Activated CD8-positive, alpha-beta memory T cell treated with anti-CD3 and anti-CD28 coated beads for 24 hours (primary cell): ENCODE measurements around the gene SYDE2.
A peak's percentile ranks its signal among the peaks of the same experiment; 100 is the strongest.
"Not testable (repeated sequence)": the region's sequence is repeated elsewhere in the genome, so short reads cannot be mapped to it uniquely, and the experiment has no call there.

Experiments
- DNase-seq: peaks from one replicate; pipeline ENCODE4 v3.0.0-alpha.2; 2020

SYDE2 gene

DNA sequence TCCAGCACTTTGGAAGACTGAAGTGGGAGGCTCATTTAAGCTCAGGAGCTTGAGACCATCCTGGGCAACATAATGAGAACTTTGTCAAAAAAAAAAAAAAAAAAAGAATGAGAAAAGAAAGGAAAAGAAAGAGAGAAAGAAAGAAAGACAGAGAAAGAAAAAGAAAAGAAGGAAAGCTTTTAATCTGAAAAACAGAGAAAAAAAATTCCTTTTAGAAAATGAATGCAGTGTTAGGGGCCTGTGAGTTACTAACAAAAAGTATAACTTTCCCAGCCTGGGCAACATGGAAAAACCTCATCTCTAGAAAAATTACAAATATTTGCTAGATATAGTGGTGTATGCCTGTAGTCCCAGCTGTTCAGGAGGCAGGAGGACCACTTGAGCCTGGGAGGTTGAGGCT, 15.9 kb upstream of the SYDE2 start:
- DNase-seq = no peak

DNA sequence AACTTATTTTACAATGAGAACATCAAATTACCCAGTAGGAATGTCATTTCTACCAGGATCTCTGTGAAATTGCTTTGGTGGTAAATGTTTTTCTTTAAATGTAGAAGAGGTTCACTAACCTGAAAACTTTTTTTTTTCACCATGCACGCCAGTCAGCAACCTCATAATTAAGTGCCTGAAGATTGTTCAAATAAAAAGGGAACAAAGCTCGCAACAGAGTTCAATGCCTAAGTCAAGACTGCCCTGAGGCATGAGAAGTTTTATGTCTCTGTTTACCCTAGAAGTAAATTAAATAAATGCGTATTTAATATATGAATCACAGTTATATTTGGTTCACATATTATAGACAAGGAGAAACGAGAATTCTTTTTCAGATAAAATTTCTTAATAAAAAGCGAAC, 13.8 kb upstream of the SYDE2 start:
- no peak for DNase-seq

DNA sequence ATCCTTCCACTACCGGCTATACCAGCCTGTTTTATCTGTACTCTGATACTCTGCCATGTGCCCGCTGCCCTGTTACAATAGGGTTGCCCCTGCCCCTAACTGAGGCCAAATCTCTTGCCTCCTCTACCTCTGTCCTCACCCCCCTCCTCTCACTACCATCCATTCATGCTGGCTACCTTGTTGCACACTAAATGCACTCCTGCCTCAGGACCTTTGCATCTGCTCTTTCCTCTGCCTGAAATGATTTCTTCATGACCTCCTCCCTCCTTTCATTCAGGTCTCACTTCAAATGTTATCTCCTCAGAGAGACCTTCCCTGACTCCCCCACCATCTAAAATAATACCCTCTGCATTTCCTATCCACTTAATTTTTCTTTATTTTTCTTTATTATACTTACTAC, 7.7 kb upstream of the SYDE2 start:
- DNase-seq = no peak

DNA sequence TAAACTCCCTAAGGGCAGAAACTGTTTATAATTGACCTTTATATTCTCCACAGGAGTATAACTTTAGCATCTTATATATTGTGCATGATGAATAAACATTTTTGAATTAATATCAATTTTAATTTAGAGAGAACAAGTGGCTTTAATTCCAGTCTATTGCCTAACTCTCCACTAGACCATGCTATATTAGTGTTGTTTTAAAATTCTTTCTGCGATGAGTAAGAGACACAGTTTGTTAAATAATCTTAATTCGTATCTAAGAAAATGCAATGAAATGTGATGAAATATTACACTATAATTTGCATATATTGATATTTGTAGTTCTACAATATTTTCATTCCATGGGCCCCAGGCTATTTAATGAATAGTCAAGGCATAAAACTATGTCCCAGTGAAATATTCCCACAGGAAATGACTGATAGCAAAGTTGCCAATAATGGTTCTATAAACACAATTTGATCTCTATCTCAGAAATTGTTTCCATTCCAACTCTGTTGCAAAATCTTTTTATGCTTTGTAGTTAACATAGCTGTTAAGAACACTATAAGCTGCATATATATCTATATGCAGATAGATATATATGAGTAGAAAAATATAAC, 2.9 kb upstream of the SYDE2 start:
- DNase-seq = no peak

DNA sequence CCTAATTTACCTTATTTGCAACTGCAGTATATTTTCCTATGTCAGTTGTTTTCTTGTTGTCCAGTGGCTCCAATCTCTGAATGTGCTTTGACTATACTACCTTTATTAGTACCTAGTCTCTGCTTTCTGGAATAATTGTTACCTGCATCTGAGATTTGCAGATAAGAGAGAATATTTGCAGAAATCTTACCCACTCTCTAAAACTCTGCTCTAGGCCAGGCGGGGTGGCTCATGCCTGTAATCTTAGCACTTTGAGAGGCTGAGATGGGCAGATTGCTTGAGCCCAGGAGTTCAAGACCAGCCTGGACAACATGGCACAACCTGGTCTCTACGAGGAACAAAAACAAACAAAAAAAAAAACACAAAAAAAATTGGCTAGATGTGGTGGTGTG, 2.0 kb upstream of the SYDE2 start:
- no peak for DNase-seq

DNA sequence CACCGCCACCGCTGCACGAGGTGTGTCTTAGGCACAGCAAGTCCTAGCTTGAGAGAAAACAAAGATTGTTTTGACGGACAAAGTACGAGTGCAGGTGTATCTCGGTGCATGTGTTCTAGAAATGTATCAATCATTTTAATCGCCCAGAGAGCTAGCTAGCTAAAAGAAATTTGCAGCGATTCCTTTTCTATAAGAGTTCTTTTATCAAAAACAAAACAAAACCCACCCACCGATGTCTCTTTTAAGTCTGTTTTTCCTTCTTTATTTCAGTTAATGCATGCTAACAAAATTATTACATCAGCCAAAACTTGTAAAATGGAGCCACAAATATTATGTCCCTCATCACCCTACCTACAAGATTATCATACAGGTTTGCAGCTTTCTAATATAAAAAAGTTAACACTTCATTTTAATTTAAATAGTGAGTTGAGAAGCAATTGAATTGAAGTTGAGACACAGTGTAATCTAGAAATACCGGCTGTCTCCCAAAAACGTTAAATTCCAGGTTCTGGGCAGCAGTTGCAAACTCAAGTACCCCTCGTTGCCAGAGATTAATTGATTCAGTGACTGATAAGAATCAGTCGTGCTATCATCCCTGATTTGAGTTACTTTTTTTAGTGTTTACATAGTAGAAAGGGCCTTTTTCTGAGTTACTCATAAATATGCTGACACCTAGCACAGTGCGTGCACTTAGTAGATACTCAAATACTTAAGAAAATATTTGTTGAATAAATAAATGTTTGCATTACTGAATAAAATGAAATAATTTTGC, 1.5 kb upstream of the SYDE2 start:
- no peak for DNase-seq

DNA sequence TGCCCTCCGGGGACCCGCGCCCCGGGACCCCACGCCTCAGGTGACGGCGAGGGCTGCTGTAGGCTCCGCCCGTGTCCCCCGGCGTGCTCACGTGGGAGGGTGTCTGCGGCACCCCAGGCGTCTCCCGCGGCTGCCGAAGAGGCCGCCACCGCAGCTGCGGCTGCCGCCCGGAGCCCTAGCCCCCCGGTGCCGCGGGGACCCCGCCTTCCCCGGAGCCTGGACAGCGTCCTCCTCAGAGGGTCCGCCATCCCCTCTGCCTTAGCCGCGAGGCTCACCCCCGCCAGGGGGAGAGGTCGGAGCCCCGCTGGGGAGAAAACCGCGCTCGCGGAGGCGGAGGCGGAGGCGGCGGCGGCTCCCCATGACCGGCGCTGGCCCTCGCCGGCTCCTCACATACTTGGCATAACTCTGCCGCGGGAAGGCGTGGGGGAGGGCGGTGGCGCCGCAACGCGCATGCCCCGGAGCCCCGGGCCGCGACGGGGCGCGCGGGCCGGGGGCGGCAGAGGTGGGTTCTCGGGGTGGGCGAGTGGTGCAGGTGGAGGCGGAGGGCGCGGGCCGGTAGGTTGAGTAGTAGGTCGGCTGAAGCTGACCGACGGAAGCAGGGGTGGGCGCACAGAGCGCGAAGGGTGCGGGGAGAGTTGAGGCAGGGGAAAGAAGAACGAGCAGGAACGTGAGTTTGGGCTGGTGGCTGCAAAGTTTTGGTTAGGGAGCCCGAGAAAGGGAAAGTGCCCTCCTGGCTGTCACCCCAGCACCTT, 700 bp upstream of the SYDE2 start:
- DNase-seq = peak; percentile 86

DNA sequence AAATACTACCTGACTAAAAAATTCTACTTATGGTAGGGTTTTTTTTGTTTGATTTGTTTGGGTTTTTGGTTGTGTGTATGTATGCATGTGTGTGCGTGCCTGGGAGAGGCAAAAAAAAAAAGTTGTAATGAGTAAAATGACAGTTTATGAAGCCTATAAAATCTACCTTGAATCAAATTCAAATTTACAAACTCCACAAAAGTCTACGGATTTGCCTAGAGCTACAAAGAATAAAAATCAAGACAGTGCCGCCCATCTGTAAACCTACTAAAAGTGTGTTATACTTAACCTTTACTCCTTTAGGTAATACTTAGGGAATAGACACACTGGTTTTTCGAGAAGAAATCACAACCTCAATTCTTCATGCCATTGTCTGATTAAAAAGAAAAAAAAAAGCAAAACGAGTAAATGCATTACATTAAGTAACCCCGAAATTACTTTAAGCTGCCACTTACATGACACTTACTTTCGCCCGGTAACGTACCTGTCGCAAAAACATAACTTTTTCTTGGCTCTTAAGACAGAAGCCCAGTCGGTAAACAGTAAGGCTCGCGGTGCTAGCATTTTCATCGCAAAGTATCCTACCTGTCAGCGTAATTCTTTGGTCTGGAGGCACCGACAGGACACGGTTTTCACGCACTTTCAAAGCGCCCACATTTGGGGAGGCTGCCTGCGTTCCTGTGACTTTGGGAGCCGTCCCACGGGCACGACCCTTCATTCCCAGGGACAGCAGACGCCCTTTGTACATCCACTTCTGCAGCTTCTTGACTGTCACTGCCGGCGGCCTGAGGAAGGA, 951 bp downstream of the SYDE2 start:
- DNase-seq = no peak

DNA sequence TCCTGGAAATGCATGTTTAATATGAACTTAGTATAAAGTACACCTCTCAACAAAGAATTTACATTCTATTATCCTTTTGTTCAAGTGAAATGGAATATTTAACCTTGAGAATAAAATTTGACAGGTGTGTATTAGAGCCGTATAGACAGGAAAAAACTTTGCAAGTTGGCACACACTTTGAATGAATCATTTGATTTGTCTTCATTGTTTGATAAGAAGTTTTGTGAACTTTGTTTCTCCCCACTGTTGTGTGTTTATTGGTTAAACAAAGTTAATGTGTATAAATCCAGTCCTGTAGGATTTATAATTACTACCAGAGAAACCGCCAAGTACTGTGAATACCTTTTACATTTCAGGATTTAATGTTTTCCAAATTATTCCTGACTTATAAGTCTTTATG, 2.0 kb downstream of the SYDE2 start:
- no peak for DNase-seq

DNA sequence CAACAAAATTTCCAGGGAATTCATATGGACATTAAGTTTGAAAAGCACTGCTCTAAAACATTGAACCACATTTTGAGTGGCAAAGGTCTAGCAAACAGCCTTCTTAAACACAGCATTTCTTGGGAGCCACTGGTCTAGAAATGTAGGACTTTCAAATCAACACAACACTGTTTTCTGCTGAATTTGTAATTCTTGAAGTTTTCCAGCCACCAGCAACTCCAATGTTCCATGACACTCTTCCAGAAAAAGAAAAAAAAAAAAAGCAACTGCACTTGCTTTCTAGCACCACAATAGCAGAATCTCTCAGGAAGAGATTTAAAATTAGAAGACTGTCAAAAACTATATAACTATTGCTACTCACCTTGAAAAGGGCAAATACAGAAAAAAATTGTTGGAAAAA, 4.5 kb downstream of the SYDE2 start:
- DNase-seq = no peak

DNA sequence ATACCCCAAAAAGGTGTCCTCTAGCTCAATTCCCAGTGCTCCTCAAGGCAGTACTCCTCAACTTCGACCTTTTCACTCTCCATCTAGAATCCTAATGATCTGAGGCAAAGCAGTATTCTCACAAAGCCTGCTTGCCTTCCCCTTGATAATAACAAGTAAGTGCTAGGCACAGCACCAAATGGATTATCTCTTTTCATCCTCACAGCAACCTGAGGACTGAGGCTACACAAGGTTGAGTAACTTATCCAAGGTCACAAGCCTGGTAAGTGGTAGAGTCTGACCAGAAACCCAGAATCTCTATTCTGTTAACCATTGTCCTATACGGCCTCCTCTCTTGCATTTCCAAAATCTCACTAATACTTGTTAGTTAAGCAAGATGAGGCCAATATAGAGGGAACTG, 5.1 kb downstream of the SYDE2 start:
- no peak for DNase-seq

DNA sequence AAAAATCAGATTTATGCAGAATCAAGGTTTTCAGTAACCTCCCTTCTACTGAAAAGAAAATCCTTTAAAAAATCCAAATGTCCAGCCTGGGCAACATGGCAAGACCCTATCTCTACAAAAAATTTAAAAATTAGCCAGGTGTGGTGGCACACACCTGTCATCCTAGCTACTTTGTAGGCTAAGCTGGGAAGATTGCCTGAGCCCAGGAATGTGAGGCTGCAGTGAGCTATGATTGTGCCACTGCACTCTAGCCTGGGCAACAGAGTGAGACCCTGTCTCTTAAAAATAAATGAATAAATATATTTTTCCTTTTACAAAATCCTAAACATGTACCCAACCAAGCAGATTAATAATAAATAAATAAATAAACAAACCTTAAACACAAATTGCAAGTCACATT, 8.7 kb downstream of the SYDE2 start:
- DNase-seq = not testable (repeated sequence)

DNA sequence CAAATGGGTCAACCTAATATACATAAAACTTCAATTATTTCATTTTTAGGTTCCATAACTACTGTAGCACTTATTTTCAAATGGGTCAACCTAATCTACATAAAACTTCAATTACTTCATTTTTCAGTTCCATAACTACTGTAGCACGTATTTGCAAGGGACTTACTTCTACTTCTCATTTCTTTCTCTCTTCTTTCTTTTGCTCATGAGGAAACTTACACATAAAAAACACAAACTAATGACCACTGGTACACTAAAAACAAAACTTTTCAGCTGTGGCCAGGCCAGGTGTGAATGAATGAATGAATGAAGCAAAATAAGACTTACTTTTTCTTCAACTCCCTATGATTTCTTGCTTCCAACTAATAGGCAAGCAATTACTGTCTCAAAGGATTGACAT, 11.7 kb downstream of the SYDE2 start:
- no peak for DNase-seq

DNA sequence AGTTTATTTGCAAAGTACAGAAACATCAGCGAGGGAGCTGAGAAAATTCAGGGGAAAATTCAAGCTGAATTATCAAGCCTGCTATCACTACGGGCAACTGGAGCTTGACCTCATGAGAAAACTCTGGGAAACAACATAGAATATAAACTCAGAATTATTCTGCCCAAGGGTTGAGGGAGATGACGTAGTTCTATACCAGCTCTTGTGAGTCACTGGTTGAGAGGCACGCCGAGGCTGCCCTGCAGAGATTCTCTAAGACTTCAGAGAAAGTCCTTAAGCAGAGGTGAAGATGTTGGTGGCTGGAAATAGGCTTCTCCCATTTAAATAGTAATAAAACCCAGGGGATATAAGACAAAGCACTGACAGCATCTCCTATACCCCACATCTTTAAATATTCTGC, 12.3 kb downstream of the SYDE2 start:
- DNase-seq = no peak

DNA sequence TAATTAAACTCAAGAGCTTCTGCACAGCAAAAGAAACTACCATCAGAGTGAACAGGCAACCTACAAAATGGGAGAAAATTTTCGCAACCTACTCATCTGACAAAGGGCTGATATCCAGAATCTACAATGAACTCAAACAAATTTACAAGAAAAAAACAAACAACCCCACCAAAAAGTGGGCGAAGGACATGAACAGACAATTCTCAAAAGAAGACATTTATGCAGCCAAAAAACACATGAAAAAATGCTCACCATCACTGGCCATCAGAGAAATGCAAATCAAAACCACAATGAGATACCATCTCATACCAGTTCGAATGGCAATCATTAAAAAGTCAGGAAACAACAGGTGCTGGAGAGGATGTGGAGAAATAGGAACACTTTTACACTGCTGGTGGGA, 13.8 kb downstream of the SYDE2 start:
- not testable (repeated sequence) for DNase-seq

DNA sequence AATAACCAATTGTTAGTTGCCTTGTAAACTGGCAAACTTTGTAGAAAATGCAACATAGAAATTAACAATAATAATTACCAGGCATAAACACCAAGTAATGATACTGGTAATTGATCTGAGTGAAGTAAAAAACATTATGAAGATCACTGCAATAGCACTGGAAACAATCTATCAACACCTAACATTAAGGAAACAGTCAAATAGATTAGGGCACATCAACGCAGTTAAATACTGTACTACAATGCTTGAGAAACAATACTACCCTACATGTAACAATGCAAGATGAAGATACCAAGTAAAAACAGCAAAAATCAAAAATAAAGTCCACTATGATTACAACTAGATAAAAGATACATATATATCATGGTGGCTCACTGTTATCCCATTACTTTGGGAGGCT, 16.6 kb downstream of the SYDE2 start:
- no peak for DNase-seq

DNA sequence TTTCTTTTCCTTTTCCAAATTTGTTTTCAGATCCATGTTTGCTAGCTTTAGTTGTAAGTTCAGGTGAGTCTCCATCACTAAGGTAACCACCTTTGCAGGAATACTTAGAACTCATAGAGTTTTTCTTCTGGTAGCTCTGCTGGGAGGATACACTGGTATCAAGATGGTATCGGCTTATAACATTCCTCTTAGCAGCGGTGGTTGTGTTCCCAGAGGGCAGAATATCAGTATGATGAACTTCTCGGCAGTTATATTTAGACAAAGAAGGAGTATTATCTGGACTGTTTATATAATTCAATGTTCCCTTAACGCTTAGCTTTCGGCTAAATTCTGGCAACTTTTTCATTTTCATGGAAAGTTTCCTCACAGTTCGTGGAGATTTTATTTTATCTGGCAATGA, 18.1 kb downstream of the SYDE2 start:
- DNase-seq = no peak

DNA sequence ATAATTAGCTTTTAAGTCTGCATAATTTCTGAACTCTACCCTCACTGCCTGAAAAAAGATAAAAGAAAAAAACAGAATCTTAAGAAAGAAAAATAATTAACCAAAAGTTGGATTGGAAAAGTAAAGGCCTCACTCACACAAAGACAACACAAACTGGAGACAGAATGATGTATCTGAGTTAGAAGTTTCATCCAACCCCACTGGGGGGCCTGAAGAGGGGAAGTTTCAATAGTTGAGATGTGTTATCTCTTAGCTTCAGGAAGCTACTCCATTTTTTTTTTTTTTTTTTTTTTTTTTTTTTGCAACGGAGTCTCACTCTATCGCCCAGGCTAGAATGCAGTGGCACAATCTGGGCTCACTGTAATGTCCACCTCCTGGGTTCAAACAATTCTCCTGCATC, 19.9 kb downstream of the SYDE2 start:
- no peak for DNase-seq

DNA sequence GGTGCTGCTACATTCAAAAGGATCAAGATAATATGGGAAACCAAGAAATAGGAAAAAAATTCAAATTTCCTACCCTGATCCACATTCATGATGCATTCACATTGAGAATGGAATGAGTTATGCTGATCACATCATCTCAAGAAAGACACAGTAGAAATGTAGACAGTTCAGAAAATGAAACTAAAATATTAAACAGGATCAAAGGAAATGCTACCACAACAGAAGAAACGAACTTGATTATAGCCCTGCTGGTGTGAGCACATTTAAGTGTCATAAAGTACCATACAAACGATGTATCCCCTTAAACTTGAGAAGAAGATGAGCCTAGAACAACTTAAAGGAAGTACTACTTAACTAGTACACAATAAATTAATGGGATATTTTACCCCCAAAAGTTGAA, 21.3 kb downstream of the SYDE2 start:
- DNase-seq = no peak

DNA sequence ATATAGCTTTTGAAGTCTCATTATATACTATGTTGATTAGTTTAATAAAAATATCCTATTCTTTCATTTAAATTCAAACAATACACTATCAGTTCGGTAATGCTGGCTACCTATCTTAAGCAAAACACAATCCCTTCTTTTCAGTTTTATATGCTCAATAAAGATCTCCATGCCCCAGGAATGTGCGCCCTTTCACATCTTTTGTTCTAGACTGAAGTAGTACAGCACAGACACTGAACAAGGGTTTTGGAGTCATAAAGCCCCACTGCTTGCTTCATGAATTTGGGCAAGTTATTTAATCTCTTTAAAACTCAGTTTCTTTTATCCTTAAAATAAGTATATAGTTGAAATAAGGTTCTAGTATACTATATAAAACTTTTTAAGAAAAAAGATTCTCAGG, 22.4 kb downstream of the SYDE2 start:
- no peak for DNase-seq

DNA sequence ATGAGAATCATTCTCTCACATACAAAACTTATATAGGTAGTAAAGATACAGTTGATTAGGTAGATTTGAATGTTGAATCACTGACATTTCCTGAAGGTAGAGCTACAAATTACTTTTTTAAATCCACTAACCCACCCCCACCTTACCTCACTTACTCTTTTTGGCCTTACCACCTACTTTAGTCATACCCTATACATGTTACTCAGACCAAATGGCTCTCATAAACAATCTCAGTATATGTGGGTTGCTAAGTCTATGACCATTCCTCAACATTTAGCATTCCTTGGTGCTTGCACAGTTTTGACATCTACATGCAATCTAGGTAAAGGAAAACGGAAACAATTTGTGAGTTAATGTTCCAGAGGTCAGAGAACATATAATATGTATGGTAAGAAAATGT, 26.3 kb downstream of the SYDE2 start:
- no peak for DNase-seq

DNA sequence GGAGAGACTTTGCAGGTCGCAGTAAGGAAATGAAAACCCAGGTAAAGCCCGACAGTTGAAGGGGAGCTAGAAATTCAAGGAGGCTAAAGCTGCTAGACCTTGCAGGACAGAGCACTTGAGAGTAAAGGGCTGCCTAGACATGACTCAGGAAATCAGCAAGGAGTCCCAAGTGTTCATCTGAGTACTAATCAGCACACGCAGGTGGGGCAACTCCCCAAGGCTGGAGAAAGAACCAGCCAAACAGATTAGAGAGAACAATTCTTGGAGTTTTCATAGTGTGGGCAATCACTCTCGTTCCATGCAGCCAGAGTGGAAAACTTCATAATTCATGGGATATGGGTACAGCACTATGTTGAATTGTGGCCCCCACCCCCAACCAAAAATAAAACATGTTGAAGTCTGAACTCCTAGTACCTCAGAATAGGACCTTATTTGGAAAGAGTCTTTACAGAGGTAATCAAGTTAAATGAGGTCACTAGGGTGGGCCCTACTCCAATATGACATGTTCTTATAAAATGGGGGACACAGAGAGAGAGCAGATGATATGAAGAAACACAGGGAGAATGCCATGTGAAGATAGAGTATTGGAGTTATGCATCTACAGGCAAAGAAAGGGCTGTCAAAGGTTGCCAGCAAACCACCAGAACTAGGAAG, 28.0 kb downstream of the SYDE2 start:
- no peak for DNase-seq

DNA sequence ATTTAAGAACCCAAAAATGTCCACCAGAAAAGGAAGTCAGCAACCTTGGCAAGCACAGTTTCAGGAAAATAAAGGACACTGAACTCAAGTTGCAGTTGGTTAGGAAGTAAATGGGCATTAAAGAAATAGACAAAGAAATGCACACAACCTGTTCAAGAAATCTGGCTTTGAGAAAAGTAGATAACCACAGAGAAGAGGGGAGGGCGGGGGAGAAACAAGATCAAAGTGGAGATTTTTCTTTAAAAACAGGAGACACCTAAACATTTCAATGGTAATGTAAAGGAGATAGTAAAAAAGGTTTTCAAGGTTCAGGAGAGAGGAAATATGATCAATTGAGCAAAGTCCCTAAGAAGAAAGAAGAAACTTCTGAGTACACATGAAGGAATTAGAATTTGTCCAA, 29.1 kb downstream of the SYDE2 start:
- DNase-seq = no peak
